Measurements from ENCODE around the gene ST3GAL5. TPM values are rescaled to one million over a fixed set of nuclear protein-coding genes. Genes with fewer than 3 reads are reported as not detected.

ST3GAL5 gene
- total RNA-seq, 4 donors from 2014 or later: 38.6 to 56.4 (median 47.8) TPM

DNA sequence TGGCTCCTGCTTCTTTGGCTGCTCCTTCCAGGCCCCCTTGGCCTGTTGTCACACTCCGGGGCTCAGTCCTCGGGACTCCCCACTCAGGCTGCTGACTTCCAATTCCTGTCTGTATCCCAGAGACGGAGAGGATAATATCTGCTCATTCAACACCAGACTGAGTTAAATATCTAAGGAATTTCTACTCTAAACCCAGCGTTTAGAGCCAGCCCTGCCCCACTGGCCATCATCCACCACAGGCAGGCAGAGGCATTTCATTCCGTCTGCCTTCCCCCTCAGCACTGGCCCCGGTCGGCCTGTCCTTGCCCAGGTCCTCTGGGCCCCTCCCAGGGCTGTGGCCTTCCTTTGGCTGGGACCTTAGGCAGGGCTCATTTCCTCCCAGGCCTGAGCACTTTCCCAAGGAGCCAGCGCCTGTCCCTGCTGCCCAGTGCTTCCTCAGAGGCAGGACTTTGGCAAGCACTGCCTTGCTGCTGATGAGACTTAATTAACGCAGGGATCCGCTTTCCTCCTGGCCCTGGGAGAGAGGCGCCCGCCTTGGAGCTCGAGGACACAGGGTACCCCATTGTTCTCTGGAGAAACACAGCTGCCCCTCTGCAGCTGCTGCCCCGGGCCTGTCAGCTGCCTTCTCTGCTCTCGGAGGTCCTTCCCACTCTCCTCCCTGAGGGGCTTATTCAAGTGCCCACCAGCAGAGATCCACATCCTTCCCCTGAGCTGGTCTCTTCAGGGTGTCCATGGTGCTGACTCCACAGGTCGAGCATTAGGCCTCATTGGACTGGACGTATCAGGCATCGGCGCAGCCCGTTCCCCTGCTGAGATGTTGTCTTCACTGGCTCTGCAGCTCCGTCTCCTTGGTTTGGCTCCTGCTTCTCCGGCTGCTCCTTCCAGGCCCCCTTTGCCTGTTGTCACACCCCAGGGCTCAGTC, 92.2 kb downstream of the ST3GAL5 start:
- TF ChIP-seq, protein P1, sequence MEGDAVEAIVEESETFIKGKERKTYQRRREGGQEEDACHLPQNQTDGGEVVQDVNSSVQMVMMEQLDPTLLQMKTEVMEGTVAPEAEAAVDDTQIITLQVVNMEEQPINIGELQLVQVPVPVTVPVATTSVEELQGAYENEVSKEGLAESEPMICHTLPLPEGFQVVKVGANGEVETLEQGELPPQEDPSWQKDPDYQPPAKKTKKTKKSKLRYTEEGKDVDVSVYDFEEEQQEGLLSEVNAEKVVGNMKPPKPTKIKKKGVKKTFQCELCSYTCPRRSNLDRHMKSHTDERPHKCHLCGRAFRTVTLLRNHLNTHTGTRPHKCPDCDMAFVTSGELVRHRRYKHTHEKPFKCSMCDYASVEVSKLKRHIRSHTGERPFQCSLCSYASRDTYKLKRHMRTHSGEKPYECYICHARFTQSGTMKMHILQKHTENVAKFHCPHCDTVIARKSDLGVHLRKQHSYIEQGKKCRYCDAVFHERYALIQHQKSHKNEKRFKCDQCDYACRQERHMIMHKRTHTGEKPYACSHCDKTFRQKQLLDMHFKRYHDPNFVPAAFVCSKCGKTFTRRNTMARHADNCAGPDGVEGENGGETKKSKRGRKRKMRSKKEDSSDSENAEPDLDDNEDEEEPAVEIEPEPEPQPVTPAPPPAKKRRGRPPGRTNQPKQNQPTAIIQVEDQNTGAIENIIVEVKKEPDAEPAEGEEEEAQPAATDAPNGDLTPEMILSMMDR (IDR thresholded peaks at IDR 0.05; ENCODE audit: low read depth): no peak

DNA sequence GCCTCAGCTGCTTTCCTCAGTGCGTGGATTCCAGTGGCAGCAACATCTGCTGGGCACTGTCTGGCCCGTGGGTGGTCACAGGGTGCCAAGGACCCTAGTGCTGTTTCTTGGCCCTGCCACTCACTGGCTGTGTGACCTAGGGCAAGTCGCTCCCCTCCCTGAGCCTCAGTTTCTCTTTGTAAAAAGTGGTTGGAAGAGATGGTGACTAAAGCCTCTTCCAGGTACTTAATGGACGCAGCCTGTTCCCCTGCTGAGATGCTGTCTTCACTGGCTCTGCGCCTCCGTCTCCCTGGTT, 92.8 kb downstream of the ST3GAL5 start:
- TF ChIP-seq, protein P1 (IDR thresholded peaks at IDR 0.05; ENCODE audit: low read depth): no peak

DNA sequence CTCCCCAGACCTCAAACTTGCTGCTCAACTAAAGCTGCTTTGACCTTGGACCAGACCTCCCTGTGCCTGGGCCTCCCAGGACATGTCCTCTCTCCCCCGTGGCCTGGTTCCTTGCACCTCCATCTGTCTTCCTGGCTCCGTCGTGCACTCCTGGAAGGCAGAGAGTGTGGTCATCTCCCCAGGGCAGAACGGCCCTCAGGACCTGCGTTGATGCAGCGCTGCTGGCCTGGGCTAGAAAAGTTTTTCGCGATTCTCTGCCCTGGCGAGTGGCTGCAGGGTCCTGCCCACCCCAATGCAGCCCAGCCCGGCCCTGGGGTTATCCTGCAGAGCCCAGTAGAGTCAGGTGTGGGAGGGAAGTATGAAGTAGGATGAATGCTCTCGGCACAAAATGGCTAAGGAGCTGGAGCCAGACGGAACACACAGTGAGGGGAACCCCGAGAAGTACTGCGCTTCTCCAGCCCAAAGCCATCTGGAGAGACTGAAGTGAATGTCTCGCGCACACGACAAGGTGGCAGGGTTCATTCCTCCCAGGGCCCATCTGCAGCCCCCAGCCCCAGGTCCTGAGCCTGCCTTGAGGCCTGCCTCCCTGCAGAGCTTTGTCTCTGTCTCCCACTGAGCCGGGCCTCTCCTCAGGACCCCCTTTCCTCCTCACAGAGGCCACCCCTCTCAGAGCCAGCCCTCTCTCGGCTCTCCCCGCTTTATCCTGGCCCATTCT, 93.3 kb downstream of the ST3GAL5 start:
- TF ChIP-seq, protein P1 (IDR thresholded peaks at IDR 0.05; ENCODE audit: low read depth): no peak

DNA sequence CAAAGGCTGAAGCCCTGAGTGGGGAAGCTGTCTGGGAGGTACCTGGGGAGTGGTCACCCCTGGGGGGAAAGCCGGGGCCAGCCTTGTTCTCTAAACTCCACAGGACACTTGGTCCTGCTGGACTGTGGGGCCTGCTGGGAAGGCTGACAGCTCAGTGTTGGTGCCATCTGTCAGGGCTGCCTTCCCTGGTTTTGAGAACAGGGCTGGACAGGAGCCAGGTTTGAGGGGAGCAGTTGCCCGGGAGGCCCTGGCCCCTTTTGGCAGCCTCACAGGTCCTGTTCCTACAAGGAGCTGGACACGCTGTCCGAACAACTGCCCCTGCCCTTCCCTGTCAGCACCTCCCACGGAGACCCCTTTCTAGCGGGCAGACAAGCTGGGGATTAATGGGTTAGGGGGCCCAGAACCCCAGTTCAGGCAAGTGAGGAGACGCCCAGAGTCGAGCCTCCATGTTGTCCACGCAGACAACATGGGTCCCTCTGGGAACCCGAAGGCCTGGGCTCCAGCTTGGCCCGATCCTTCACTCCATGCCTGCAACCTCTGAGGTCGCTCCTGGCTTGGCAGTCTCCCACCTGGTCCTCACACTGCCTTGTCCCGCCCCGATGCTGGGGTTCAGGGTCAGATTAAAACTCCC, 94.2 kb downstream of the ST3GAL5 start:
- TF ChIP-seq, protein P1 (IDR thresholded peaks at IDR 0.05; ENCODE audit: low read depth): no peak

DNA sequence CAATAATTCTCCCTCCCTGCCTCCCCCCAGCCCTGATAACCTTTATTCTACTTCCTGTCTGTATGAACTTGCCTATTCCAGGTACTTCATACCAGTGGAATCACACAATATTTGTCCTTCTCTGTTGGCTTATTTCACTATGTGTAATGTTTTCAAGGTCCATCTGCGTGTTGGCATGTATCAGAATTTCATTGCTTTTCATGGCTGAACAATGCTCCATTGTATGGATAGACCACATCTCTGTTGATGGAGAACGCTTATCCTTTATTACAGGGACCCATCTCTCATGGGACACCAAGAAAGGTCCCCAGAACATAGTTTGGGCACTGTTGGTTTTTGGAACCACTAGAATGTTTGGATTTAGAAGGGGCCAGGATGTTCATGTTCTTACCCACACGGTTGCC, 94.8 kb downstream of the ST3GAL5 start:
- TF ChIP-seq, protein P1 (IDR thresholded peaks at IDR 0.05; ENCODE audit: low read depth): no peak

DNA sequence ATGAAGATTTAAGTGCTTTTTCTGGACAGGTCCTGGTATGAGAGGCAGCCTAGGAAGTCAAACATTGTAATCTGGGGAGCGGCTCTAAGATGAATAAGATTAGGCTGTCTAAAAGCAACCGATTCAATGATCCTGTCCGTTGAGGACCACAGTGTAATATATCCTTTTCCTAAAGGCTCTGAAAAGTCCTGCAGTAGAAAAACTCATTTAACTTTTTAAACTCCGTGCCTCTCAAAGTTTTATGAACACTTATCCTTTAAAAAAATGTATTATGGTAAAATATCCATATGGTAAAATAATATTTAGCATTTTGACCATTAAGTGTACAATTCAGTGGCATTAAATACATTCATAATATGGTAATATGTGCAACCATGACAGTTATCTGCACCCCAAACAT, 95.2 kb downstream of the ST3GAL5 start:
- TF ChIP-seq, protein P1 (IDR thresholded peaks at IDR 0.05; ENCODE audit: low read depth): no peak
